Measurements from ENCODE around the gene ADGRG4.
"Not testable (repeated sequence)": the region's sequence is repeated elsewhere in the genome, so short reads cannot be mapped to it uniquely, and the experiment has no call there.

The ADGRG4 gene, protein sequence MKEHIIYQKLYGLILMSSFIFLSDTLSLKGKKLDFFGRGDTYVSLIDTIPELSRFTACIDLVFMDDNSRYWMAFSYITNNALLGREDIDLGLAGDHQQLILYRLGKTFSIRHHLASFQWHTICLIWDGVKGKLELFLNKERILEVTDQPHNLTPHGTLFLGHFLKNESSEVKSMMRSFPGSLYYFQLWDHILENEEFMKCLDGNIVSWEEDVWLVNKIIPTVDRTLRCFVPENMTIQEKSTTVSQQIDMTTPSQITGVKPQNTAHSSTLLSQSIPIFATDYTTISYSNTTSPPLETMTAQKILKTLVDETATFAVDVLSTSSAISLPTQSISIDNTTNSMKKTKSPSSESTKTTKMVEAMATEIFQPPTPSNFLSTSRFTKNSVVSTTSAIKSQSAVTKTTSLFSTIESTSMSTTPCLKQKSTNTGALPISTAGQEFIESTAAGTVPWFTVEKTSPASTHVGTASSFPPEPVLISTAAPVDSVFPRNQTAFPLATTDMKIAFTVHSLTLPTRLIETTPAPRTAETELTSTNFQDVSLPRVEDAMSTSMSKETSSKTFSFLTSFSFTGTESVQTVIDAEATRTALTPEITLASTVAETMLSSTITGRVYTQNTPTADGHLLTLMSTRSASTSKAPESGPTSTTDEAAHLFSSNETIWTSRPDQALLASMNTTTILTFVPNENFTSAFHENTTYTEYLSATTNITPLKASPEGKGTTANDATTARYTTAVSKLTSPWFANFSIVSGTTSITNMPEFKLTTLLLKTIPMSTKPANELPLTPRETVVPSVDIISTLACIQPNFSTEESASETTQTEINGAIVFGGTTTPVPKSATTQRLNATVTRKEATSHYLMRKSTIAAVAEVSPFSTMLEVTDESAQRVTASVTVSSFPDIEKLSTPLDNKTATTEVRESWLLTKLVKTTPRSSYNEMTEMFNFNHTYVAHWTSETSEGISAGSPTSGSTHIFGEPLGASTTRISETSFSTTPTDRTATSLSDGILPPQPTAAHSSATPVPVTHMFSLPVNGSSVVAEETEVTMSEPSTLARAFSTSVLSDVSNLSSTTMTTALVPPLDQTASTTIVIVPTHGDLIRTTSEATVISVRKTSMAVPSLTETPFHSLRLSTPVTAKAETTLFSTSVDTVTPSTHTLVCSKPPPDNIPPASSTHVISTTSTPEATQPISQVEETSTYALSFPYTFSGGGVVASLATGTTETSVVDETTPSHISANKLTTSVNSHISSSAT (N-terminal part only)

DNA sequence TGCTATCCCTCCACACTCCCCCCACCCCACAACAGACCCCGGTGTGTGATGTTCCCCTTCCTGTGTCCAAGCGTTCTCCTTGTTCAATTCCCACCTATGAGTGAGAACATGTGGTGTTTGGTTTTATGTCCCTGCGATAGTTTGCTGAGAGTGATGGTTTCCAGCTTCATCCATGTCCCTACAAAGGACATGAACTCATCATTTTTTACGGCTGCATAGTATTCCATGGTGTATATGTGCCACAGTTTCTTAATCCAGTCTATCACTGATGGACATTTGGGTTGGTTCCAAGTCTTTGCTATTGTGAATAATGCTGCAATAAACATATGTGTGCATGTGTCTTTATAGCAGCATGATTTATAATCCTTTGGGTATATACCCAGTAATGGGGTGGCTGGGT is at the start of gene ADGRG4:
TSS of gene ADGRG4 (plus strand) at position 243 of the 400 bp plus-strand sequence. CDS start 7,815 bp downstream, outside the sequence.
- DNase-seq (ENCODE audit: low read depth) = not testable (repeated sequence)

DNA sequence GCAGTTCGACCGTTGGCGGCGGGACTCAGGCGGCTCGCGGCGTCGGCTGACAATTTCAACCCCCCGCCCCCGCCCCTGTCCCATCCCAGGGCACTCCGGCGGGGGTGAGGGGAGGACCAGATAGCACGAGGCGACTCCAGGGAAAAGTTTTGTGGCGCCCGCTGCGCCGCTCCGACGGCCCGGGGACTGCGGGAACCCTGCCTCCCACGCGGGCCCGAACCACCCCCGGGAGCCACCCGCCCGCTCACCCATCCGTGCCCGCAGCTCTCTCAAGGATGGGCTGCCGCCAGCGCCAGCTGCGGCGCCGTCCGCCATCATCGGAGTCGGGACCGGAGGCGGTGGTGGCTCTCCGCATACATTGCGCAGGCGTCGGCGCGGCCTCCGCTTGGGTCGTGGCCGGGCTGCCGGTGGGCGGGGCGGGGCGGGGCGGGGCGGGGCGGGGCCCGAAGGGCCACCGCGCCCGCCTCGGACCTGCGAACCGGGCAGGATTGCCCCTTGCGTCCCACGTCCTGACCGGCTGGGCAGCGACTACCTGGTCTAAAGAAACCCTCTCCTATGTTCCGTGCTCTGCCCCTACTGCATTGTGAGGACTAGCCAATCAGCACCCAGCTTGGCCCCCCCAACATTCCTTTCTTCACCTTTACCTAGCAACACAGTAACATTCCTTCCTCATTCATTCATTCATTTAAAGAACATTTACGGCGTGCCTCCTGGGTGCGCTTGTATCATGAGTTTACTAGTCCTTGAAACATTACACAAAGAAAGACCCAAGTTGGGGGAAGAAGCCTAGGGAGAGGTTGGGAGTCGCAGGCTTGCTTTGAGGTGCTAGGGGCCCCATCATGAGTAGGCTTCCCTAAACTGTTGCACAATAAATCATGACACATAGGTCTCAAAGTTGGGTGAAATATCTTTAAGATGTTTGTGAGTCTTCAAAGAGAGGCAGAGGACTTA is 49.4 kb upstream of the ADGRG4 start, which contains the start of gene MAP7D3:
TSS of gene MAP7D3 (minus strand) at position 360 of the 951 bp plus-strand sequence. CDS start at position 318, 42 bp downstream.
- no peak for DNase-seq (ENCODE audit: low read depth)

DNA sequence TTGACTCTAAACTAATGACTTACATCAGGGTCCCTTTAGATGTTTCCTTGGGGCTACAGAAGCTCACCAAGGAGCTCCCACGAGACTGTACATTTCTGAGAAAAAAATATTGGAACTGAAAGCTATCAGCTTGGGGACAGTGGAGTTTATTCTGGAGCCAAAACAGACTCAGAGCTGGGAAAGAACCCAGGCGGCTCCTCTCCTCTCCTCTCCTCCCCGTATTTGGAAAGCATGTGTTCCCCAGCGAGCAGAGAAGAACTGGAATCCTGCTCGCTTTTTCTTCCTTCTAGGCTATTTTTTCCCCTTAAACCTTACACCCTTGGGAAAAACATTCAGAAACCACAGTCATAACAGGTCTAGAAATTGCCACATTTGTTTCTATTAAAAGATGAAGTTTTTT is 45.2 kb upstream of the ADGRG4 start:
- DNase-seq (ENCODE audit: low read depth) = no peak

DNA sequence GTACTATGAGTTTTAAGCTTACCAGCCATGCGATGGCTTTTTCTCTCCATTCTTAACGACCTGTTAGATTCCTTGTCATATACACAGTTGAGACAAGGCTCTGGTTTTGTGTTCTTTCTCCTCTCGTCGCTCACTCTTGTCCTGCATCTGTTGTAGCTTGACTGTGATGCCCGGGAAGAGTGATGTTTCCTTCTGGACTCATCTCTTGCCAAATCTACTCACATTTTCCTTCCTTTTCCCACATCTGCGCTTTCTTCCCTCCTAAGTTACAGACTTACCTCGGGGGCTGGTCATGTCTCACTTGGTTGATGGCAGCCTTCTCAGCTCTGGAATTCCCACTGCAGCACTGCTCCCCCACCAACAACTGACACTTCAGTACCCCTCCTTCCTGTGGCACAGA is 44.7 kb upstream of the ADGRG4 start:
- DNase-seq (ENCODE audit: low read depth) = no peak

DNA sequence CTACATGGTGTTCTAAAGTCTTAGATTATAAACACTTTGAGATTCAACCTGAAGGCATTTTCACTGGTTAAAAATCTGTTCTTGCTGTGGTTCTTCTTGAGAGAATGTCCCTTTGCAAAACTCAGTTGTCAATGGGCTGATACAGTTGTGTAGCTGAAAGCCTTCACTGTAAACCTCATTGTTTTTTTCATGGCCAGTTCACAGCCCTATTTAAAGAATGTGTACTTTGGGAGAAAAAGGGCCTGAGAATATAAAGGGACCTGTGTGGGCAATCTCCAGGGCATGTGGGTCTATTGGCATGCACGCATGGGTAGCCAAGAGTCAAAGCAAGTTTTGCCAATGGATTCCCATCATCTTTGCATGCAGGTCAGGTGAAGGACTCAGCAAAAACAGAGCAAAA is 41.8 kb upstream of the ADGRG4 start:
- DNase-seq (ENCODE audit: low read depth) = no peak

DNA sequence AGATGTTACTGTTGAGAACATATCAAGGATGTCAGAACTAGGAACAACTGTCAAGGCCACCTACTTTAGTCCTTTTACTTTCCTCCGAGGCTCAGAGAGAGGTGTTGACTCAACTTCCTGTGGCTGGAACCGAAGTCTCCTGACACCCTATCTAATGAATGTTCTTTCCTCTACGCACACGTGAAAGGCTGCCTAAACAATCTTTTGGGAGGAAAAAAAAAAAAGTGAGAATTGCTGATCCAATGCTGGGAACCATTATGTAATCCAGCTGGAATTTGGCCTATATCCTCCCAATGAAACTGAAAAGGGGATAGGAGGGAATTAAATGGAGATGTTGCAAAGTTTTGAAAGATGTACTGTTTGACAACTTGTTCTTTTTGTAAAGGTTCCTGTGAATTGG is 41.2 kb upstream of the ADGRG4 start:
- no peak for DNase-seq (ENCODE audit: low read depth)

DNA sequence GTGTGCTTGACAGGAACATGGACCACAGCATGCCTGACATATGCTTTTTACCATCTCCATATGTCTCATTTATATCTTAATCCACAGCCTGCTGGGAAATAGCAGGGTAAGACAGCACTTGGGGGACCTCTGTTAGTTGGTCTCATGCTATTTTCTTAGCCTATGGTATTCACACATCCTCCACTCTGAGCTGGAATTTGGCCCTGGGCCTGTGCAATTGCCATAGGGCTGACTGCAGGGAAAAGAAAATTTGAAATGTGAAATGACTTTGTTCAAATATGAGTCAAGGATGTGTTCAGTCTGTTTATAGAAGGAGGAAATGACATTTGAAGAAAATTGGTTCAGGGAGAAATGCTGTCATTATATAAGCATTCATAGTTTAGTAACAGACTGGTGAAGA is 40.0 kb upstream of the ADGRG4 start:
- no peak for DNase-seq (ENCODE audit: low read depth)

DNA sequence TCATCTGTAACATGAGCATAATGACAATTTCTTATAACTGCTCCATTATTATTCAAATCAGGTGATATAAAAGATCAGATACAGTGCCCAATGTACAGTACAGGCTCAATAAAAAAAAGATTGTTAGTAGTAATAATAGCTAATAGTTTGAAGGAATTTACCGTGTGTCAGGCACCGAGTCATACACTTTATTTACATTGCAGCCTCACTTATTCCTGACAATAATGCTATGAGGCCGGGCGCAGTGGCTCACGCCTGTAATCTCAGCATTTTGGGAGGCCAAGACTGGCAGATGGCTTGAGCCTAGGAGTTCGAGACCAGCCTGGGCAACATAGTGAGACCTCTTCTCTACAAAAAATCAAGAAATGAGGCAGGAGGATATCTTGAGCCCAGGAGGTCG is 39.4 kb upstream of the ADGRG4 start:
- DNase-seq (ENCODE audit: low read depth) = no peak

DNA sequence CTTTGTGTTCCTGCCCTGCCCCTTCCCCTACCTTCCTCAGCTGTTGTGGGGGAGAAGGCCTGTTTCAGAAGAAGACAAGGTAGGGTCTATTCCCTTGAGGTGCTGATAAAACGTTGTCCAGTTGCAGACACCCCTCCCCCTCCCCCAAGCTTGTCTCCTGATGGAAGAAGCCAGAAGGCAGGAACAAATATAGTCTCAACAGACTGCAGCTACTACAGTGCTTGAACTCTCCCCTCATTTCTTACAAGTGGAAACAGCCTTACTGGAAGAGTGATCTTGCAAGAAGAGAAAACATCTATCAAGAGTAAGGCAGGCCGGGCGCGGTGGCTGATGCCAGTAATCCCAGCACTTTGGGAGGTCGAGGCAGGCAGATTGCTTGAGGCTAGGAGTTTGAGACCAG is 38.5 kb upstream of the ADGRG4 start:
- no peak for DNase-seq (ENCODE audit: low read depth)

DNA sequence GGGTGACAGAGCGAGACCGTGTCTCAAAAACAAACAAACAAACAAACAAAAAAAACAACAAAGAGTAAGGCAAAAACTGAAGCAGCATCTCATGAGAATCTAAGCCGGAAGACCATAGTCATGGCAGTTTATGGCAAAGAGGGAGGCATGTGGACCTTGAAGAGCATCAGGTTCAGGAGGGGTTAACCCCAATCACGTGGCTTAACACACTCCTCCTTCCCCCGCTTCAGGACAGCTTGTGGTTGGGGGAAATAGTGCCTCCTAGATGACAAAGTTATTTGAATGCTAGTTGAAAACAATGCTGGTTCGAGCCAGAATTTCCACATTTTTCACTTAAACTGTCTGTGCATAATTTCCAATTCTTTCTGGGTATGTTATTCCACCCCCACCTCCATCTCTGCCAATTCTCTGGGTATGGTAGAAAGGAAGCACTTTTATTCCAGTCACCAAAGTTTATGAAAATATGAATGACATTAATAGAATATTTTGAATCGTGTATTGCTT is 37.9 kb upstream of the ADGRG4 start:
- DNase-seq (ENCODE audit: low read depth) = no peak

DNA sequence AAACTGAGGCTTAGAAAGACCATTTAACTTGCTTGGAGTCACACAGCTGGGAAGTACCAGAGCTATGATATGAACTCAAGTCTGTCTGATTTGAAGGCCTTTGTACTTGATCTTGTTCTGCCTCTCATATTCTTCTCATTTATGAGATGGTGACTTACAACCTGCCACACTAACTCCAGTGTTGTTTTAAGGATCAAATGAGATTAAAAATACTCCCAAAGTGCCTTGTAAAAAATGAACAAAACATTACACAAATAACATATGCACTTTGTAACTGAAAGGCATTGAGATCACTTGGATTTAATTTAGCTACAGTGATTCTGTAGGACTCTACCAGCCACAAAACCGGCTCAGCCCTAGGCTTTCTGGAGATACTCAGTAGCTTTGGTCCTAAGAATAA is 33.9 kb upstream of the ADGRG4 start:
- no peak for DNase-seq (ENCODE audit: low read depth)

DNA sequence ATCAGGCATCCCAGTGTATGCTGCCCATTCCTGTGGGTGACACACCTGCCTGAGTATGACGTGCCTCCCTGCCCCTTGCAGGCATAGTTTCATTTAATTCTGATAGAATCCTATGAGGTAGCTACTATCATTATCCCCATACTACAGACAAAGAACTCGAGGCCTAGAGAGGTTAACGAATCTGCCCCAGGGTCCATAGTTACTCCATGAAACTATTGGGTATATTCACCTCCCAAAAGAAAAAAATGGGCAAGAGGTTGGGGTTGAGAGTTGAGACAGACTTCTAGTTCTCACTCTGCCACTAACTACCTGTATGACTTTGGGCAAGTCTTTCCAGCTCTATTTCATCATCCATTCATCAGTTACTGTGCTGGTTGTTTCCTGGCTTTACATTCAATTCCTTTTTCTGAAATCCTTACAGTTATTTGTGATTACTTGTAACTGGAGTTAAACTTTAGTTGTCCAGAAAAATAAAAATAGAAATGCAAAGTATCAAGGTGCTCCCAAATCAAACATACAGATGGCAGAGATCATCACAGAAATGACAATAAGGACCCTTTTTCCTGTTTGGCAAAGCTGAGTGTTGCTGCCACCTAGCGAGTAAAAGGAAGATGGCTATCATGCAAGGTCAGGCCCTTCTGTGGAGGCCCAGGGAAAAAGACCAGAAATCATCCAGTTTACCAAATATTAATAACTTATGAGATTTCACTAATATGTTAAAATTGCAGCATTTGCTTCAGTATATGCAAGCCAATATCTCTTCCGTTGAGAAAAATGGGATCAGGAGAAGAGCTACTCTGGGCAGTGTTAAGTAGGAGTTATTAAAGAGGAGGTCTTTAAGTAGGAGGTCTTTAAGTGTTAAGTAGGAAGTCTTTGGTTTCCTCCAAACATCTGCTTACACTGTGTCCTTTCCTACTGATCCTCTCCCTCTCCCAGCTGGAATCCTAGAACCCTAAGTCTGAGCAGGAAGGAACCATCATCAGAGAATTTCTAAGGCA is 32.4 kb upstream of the ADGRG4 start:
- DNase-seq (ENCODE audit: low read depth) = no peak

DNA sequence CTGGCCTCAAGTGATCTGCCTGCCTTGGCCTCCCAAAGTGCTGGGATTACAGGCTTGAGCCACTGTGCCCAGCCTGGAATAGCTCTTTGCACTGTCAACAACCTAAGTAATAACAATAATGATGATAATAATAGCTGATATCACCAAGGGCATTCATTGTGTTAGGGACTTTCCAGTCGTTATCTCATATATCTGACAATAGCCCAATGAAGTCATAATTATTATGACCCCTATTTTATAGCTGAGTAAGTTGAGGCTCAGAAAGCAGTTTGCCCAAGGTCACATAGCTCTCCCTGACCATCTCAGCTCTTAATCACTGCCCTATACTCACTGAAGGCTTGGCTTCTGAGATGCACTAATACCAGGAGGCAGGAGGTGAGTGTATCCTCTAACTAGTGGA is 30.8 kb upstream of the ADGRG4 start:
- no peak for DNase-seq (ENCODE audit: low read depth)

DNA sequence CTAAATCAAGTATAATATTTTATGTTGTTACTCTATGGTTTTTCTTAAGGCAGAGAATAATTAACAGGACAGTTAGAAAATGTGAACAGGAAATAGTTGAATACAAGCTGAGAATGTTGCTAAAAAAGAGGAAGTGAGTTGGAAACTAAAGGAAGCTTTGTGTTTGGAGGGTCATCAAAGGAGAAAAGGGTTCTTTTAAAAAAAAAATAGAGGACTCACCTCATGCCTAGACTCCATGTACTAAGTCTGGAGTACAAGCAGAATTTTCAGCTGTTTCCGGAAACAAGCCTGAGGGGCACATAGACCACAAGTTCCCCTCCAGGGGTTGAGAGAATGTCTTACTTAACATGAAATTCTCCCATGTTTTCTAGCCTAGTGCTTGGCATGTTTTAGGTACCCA is 29.5 kb upstream of the ADGRG4 start:
- DNase-seq (ENCODE audit: low read depth) = no peak

DNA sequence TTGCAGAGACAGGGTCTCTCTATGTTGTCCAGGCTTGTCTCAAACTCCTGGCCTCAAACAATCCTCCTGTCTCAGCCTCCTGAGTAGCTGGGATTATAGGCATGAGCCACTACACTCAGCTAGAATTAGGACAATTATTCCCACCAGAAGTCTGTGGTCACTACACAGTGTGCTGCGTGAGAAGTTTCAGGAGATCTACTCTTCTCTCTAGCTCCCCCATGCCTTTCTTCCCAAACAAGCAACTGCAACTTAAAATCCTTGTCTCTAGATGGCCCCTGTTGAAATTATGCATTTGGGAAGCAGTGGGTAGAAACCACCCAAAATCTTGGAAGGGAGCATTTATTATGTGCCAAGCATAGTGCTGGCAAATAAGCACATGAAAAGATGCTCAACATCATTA is 28.4 kb upstream of the ADGRG4 start:
- DNase-seq (ENCODE audit: low read depth) = no peak

DNA sequence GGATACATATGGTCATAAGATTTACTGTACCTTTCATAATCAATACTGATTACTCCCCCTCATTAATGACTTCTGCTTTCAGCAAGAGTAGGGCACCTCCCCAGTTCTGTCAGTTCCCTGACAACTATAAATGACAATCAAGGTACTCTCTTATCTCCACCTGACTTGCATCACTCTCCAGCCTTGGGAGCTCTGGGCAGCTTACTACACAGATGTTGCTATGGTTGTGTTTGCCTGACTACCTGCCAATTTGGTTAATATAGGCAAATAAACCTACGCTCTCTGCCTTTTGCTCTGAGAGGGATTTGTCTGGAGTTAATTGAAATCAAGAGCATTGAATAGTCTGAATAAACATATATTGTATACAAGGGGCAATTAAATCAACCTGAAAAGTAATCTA is 26.8 kb upstream of the ADGRG4 start:
- no peak for DNase-seq (ENCODE audit: low read depth)

DNA sequence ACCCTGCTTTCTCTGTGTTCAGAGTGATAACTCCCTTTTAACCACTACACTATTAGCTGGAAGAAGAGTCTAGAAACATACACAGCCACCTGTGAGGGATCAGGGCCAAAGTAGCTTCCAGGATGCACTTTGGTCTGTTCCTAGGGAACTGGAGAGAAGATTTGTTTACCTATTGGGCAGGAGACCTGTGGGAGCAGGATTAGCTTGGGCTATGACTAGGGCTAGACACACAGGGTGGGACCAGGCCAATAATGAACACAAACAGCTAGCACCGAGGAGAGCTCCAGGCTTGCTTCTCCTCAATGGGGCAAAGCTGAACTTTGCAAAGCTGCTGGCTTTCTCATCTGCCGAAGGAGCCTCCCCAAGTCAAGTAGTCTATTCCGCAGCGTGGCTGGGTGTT is 25.2 kb upstream of the ADGRG4 start:
- no peak for DNase-seq (ENCODE audit: low read depth)

DNA sequence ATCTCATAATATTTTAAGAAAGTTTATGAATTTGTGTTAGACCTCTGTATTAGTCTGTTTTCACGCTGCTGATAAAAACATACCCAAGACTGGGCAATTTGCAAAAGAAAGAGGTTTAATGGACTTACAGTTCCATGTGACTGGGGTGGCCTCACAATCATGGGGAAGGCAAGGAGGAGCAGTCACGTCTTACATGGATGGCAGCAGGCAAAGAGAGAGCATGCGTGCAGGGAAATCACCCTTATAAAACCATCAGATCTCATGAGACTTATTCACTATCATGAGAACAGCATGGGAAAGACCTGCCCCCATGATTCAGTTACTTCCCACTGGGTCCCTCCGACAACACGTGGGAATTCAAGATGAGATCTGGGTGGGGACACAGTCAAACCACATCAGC is 14.4 kb upstream of the ADGRG4 start:
- not testable (repeated sequence) for DNase-seq (ENCODE audit: low read depth)

DNA sequence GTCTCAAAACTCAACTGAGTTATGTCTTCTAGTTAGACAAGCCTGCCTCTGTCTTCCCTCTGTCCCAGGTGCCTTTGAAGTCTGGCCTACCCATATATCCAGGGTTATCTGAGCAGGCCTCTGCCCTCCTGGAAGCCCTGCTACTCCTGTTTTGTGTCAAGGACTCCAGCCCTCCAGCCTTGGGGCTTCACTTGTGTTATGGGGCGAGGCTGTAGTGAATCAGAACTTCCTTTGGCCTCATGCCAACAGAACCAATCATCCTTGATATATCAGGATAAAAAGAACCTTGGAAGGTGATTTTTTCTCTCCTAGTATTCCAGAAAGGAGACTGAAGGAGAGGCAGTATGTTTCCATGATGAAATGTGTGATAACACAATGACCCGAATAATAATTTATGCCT is 8.9 kb upstream of the ADGRG4 start:
- no peak for DNase-seq (ENCODE audit: low read depth)

DNA sequence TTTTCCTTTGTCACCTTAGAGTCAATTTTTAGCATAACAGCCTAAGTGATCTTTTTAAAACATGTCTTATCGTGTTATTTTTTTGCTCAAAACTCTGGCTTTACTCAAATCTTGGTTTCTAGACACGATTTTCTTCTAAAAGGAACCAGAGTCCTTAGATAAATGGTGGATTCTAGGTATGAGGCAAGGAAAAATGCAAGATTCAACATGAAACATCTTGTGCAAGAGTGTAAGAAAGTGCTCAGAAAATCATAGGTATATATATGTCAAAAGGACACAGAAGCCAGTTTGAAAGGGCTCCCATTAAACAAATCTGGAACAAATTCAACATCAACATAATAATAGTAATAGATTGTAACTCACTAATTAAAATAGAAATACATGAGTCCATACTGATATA is 8.1 kb upstream of the ADGRG4 start:
- DNase-seq (ENCODE audit: low read depth) = no peak
